Nasal cavity respiratory epithelium epithelial cell of viscerocranial mucosa (primary cell): ENCODE results near the gene FIGNL2. TPM values are rescaled to one million over a fixed set of nuclear protein-coding genes. Genes with fewer than 3 reads are reported as not detected.

Source experiments
- total RNA-seq: library from RNA; depleted of rRNA; stranded (reverse); fragments of >200 nt; gene quantifications from 2 replicates; pipeline ENCODE4 v1.2.3, GENCODE V29; 2014

Gene FIGNL2
- under 0.01 TPM in 1 of 2 replicates, not detected in the other for total RNA-seq

GRCh38 chr12:51848326-51848727 lies at the start of gene FIGNL2:
Gene FIGNL2, minus strand, starts transcription at chr12:51848718. Its CDS starts 26,305 bp downstream, at chr12:51822413.

GRCh38 chr12:51887476-51888315 lies 39.2 kb upstream of the FIGNL2 start, which contains the start of gene ANKRD33:
Gene ANKRD33, plus strand, starts transcription at chr12:51888103. Its CDS starts 84 bp downstream, at chr12:51888187.

Other genes starting within 250 kb of the FIGNL2 start
- gene ANKRD33, start 39.4 kb upstream of the FIGNL2 start, total RNA-seq = not detected in 2 replicates
- not detected in 2 replicates for gene ACVRL1, start 58.8 kb upstream of the FIGNL2 start, total RNA-seq
- gene ACVR1B, start 103.0 kb upstream of the FIGNL2 start, total RNA-seq = 22.2 and 23.1 TPM in 2 replicates
- under 0.01 TPM in 1 of 2 replicates, not detected in the other for gene TAMALIN, start 158.2 kb upstream of the FIGNL2 start, total RNA-seq
- gene NR4A1, start 202.7 kb upstream of the FIGNL2 start, total RNA-seq = 0.28 and 0.68 TPM in 2 replicates
- 84.5 and 144 TPM in 2 replicates for gene ATG101, start 221.3 kb upstream of the FIGNL2 start, total RNA-seq
- gene SMIM41, start 231.0 kb upstream of the FIGNL2 start, total RNA-seq = under 0.01 TPM in 1 of 2 replicates, not detected in the other